Stimulated activated memory B cell treated with anti-CD40 and anti-IgM and Interleukin-4, amounts not matched to agents 10 μg/mL and 1 μg/mL and 100 μg/mL, for 72 hours (primary cell): ENCODE data around the gene NECTIN1.

Experiments
- ATAC-seq: fragments of 150-1000 bp; cut with Tn5 transposase; 2 replicates; pipeline ENCODE4 v1.10.0; 2021
- H3K27ac Mint-ChIP-seq: one replicate; pipeline ENCODE4 v1.8.0; 2022; ENCODE audit warnings: mild to moderate bottlenecking, mixed read lengths
- H3K27me3 Mint-ChIP-seq: one replicate; pipeline ENCODE4 v1.8.0; 2022; ENCODE audit warnings: mixed read lengths
- H3K36me3 Mint-ChIP-seq: one replicate; pipeline ENCODE4 v1.8.0; 2022; ENCODE audit warnings: mixed read lengths
- H3K4me1 Mint-ChIP-seq: one replicate; pipeline ENCODE4 v1.8.0; 2022; ENCODE audit warnings: mixed read lengths
- H3K4me3 Mint-ChIP-seq: one replicate; pipeline ENCODE4 v1.8.0; 2022; ENCODE audit warnings: mild to moderate bottlenecking, moderate library complexity, mixed read lengths
- H3K9me3 Mint-ChIP-seq: one replicate; pipeline ENCODE4 v1.8.0; 2022; ENCODE audit warnings: mixed read lengths

Gene NECTIN1

DNA sequence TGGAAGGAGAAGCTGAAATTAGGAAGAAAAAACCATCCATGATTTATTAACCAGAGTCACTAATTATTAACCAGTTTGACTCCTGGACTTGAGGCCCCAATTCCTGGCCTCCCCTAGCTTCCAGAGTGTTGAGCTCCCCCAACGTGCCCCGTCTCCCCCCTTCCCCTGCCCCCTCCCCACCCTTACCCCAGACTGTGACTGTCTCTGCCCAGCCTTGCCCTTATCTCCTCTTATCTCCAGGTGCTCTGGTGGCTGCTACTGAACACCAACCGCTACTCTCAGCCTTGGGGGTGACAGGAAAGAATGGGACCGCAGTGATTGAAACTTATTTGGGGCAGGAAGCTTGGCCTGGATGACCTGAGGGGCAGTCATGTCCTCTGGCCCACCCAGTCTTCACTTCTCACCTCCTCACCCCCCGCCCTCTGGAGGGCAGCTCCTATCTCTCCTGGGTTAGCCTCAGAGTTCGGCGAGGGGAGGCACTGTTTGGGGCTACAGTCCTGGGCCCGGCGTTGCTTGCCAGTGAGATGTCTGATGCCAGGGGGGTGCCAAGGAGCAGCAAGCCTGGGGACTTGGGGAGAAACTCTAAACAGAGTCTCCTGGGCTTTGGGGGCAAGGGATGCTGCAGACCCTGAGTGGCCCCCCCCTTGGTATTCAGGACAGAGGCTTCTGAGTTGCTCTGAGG is 15.5 kb downstream of the NECTIN1 start:
- Mint-ChIP-seq H3K4me3 (no peak overlapping the region), H3K36me3 (no peaks in the 10 kb centered on the region)

GRCh38 chr11:119712459-119713358 is 16.3 kb downstream of the NECTIN1 start:
- Mint-ChIP-seq H3K27me3 (peaks cover 27% of the 10 kb centered on the region), H3K4me1 (no peaks in the 10 kb centered on the region), H3K4me3 (no peak overlapping the region), H3K27ac (no peak overlapping the region), H3K9me3 (no peaks in the 10 kb centered on the region), H3K36me3 (no peaks in the 10 kb centered on the region)
- ATAC-seq, result no peak

More for the DNA sequence above, 15.5 kb downstream of the NECTIN1 start:
- ATAC-seq, result no peak
- H3K4me1 Mint-ChIP-seq, result no peaks in the 10 kb centered on the region
- H3K27me3 Mint-ChIP-seq, result peaks cover 19% of the 10 kb centered on the region
- H3K27ac Mint-ChIP-seq, result no peak overlapping the region
- H3K9me3 Mint-ChIP-seq, result no peaks in the 10 kb centered on the region

DNA sequence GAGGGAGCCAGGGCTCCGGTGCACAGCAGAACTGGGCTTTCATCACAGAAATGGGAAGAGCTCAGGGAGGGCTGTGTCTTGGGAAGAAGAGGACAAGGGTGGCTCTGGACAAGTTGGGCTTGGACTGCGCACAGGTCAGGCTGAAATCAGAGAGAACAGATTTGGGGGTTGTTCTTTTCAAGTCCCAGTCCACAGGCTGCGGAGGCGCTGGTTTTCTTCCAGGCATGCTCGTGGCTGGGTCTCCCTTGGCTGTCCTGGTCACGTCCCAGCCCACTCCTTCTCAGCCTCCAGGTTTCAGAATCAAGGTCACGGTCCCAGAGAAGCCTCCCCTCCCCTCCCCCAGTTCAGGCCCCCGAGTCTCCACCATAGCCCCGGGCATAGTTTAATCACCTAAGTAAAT is 17.0 kb downstream of the NECTIN1 start:
- no peaks in the 10 kb centered on the region for H3K36me3 Mint-ChIP-seq
- H3K4me1 Mint-ChIP-seq, result no peaks in the 10 kb centered on the region
- ATAC-seq, result no peak
- no peak overlapping the region for H3K4me3 Mint-ChIP-seq
- no peaks in the 10 kb centered on the region for H3K9me3 Mint-ChIP-seq
- peaks cover 31% of the 10 kb centered on the region for H3K27me3 Mint-ChIP-seq
- H3K27ac Mint-ChIP-seq, result no peak overlapping the region

DNA sequence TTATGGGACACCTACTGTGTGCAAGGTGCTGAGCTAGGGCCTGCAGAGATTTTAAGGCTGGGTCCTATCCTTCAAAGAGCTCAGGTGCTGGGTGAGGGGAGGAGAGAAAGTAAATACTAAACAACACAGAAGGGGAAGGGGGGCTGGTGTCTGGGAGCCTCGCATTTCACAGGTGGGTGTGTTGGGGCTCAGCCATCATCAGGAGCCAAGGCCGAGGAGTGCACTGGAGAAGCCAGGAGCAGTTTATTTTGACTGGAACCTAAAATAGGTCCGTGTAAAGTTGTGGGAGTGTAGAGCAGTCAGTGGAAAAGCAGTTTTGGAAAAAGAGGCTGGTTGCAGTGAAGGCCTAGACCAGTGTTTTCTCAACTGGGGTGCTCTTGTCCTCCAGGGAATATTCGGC is 17.5 kb downstream of the NECTIN1 start:
- Mint-ChIP-seq H3K27me3 (peaks cover 26% of the 10 kb centered on the region), H3K36me3 (no peaks in the 10 kb centered on the region), H3K9me3 (no peaks in the 10 kb centered on the region), H3K27ac (no peak overlapping the region), H3K4me3 (no peak overlapping the region), H3K4me1 (no peaks in the 10 kb centered on the region)
- no peak for ATAC-seq

DNA sequence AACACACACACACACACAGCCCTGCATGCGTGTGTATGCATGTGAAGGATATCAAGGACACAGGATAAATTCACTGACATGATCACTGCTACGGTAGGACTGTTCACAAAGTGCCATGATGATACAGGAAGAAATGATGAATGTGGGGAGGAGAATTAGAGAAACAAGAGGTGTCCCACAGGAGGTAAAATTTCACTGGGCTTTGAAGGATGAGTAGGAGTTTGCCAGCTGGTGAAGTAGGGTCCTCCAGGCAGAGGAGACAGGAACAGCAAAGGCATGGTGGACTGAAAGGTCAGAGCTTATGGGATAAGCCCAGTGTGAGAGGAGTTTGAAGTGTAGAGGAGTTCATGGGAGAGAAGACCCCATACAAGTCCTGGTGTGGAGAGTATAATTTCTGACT is 18.6 kb downstream of the NECTIN1 start:
- no peak overlapping the region for H3K4me3 Mint-ChIP-seq
- H3K36me3 Mint-ChIP-seq, result peaks cover under 1% of the 10 kb centered on the region
- ATAC-seq, result no peak
- H3K4me1 Mint-ChIP-seq, result no peaks in the 10 kb centered on the region
- peaks cover 27% of the 10 kb centered on the region for H3K27me3 Mint-ChIP-seq
- H3K9me3 Mint-ChIP-seq, result no peaks in the 10 kb centered on the region
- H3K27ac Mint-ChIP-seq, result no peak overlapping the region

DNA sequence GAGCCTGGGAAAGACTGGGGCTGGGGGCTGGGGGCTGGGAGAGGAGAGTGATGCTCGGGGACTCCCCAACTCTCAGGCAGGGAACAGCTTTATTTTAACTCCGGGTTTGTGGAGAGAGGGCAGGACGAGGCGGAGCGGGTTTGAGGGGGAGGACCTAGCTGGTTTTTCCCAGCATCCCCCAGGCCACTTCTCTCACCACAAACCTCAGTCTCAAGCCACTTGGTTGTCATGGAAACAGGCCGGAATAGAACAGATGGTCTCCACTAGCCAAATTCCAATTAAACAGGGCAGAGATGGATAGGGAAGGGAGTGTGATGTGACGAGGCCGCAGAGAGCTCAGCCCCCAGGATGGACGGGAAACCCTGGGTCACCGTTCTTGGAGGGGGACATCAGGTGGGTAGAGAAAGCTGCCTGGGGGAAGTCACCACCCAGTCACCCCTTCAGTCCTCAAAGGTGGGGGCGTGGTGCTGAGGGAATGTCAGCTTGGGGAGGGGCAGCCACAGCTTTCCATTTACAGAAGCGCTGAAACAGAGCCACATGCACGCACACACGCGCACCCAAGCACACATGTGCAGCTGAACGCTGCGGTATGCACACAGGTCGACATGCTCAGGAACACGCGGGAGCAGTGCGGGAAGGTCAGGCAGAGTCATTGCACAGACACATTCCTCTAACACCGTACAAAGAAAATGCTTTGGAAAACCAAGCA is 19.2 kb downstream of the NECTIN1 start:
- no peaks in the 10 kb centered on the region for H3K4me1 Mint-ChIP-seq
- H3K4me3 Mint-ChIP-seq, result no peak overlapping the region
- ATAC-seq, result peak; percentile 25
- no peaks in the 10 kb centered on the region for H3K9me3 Mint-ChIP-seq
- peaks cover 5% of the 10 kb centered on the region for H3K36me3 Mint-ChIP-seq
- no peak overlapping the region for H3K27ac Mint-ChIP-seq
- peaks cover 34% of the 10 kb centered on the region for H3K27me3 Mint-ChIP-seq

- H3K36me3 Mint-ChIP-seq, result peaks cover 5% of the 10 kb centered on the region
- peak; percentile 4 for ATAC-seq
- no peak overlapping the region for H3K4me3 Mint-ChIP-seq
- no peaks in the 10 kb centered on the region for H3K9me3 Mint-ChIP-seq
- no peaks in the 10 kb centered on the region for H3K4me1 Mint-ChIP-seq
- peaks cover 36% of the 10 kb centered on the region for H3K27me3 Mint-ChIP-seq
- no peak overlapping the region for H3K27ac Mint-ChIP-seq
Measured at GRCh38 chr11:119709171-119709570, 19.8 kb downstream of the NECTIN1 start.

DNA sequence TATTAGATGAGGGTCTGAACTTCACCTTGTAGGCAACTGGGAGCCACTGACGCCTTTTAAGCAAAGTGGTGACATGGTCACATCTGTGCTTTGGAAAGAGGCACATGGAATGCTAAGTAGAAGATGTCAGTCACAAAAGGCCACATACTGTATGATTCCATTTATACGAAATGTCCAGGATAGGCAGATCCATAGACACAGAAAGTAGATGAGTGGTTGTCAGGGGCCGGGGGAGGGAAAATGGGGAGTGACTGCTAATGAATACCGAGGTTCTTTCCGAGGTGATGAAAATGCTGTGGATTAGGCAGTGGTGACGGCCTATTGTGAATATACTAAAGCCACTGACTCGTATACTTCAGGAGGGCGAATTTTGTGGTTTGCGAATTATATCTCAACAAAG is 20.6 kb downstream of the NECTIN1 start:
- H3K4me3 Mint-ChIP-seq, result no peak overlapping the region
- H3K4me1 Mint-ChIP-seq, result no peaks in the 10 kb centered on the region
- H3K27ac Mint-ChIP-seq, result no peak overlapping the region
- H3K36me3 Mint-ChIP-seq, result peaks cover 5% of the 10 kb centered on the region
- H3K27me3 Mint-ChIP-seq, result peaks cover 36% of the 10 kb centered on the region
- H3K9me3 Mint-ChIP-seq, result no peaks in the 10 kb centered on the region
- no peak for ATAC-seq

DNA sequence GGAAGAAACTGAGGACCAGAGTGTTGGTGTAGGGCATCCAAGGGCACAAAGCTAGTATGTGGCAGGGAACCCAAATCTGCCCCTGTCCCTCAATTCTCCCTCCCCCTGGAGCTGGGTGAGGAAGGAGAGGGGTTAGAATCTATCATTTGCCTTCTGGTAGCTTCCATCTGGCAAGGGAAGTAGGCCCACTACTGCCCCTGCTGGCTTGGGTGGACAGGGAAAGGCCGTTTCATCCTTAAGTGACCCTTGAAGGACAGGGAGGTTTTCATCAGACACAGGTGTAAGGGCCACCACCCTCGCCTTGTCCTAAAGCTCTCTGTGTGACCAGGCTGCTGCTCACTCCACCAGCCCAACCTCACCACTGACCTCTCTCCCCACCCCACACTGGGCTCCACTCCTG is 22.1 kb downstream of the NECTIN1 start:
- Mint-ChIP-seq H3K4me3 (no peak overlapping the region), H3K27me3 (peaks cover 36% of the 10 kb centered on the region), H3K9me3 (no peaks in the 10 kb centered on the region), H3K4me1 (no peaks in the 10 kb centered on the region), H3K36me3 (peaks cover 5% of the 10 kb centered on the region), H3K27ac (no peak overlapping the region)
- no peak for ATAC-seq

GRCh38 chr11:119706029-119706428 is 23.0 kb downstream of the NECTIN1 start:
- no peaks in the 10 kb centered on the region for H3K4me1 Mint-ChIP-seq
- no peak for ATAC-seq
- no peaks in the 10 kb centered on the region for H3K9me3 Mint-ChIP-seq
- H3K36me3 Mint-ChIP-seq, result peaks cover 5% of the 10 kb centered on the region
- peaks cover 36% of the 10 kb centered on the region for H3K27me3 Mint-ChIP-seq
- no peak overlapping the region for H3K27ac Mint-ChIP-seq
- no peak overlapping the region for H3K4me3 Mint-ChIP-seq

- H3K4me3 Mint-ChIP-seq, result no peak overlapping the region
- no peak overlapping the region for H3K27ac Mint-ChIP-seq
- H3K4me1 Mint-ChIP-seq, result no peaks in the 10 kb centered on the region
- peaks cover 36% of the 10 kb centered on the region for H3K27me3 Mint-ChIP-seq
- no peaks in the 10 kb centered on the region for H3K9me3 Mint-ChIP-seq
- H3K36me3 Mint-ChIP-seq, result peaks cover 5% of the 10 kb centered on the region
- ATAC-seq, result no peak
Measured at GRCh38 chr11:119705362-119705761, 23.6 kb downstream of the NECTIN1 start.

GRCh38 chr11:119704849-119705248 is 24.2 kb downstream of the NECTIN1 start:
- no peaks in the 10 kb centered on the region for H3K9me3 Mint-ChIP-seq
- no peak for ATAC-seq
- H3K4me1 Mint-ChIP-seq, result no peaks in the 10 kb centered on the region

GRCh38 chr11:119701591-119702549 is 27.1 kb downstream of the NECTIN1 start:
- H3K4me1 Mint-ChIP-seq, result no peaks in the 10 kb centered on the region
- peaks cover 11% of the 10 kb centered on the region for H3K27me3 Mint-ChIP-seq
- no peak for ATAC-seq
- H3K36me3 Mint-ChIP-seq, result peaks cover 5% of the 10 kb centered on the region
- H3K27ac Mint-ChIP-seq, result no peak overlapping the region
- no peaks in the 10 kb centered on the region for H3K9me3 Mint-ChIP-seq
- no peak overlapping the region for H3K4me3 Mint-ChIP-seq

More at GRCh38 chr11:119704849-119705248, 24.2 kb downstream of the NECTIN1 start:
- H3K27me3 Mint-ChIP-seq, result peaks cover 34% of the 10 kb centered on the region
- no peak overlapping the region for H3K4me3 Mint-ChIP-seq
- no peak overlapping the region for H3K27ac Mint-ChIP-seq
- H3K36me3 Mint-ChIP-seq, result peaks cover 5% of the 10 kb centered on the region

- no peak for ATAC-seq
- Mint-ChIP-seq H3K36me3 (peaks cover 5% of the 10 kb centered on the region), H3K4me1 (no peaks in the 10 kb centered on the region), H3K4me3 (no peak overlapping the region), H3K27ac (no peak overlapping the region), H3K9me3 (no peaks in the 10 kb centered on the region), H3K27me3 (peaks cover 11% of the 10 kb centered on the region)
Measured at GRCh38 chr11:119700536-119701346, 28.3 kb downstream of the NECTIN1 start.
